ENCODE data around the gene EYS. TPM values are rescaled to one million over a fixed set of nuclear protein-coding genes. Genes with fewer than 3 reads are reported as not detected.

The EYS gene
- total RNA-seq, 1 donor from 2014 or later, result 0.08 TPM

DNA sequence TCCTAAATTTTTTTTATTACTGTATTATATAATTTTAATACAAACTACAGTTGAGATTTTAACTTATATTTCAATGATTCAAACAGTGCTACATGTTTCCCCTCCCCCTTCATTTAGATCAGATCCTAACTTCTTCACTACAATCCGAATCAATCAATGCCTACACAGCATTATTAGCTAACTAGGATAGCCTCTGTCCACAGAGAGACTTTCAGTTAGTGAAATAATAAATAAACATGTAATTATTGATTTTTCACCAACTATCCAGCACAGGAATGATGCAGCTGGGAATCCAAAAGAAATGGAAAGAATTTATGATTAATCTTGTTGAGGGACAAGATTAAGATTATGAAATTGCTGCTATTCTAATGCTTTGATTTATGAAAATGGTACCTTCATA is 1907.7 kb downstream of the EYS start:
- no peak overlapping the region for H3K4me3 ChIP-seq
- intact Hi-C loops (cut with micrococcal nuclease), result no loop called here
- H3K27me3 ChIP-seq (ENCODE audit: low read depth), result peaks cover 4% of the 10 kb centered on the region
- TF ChIP-seq, protein P1, sequence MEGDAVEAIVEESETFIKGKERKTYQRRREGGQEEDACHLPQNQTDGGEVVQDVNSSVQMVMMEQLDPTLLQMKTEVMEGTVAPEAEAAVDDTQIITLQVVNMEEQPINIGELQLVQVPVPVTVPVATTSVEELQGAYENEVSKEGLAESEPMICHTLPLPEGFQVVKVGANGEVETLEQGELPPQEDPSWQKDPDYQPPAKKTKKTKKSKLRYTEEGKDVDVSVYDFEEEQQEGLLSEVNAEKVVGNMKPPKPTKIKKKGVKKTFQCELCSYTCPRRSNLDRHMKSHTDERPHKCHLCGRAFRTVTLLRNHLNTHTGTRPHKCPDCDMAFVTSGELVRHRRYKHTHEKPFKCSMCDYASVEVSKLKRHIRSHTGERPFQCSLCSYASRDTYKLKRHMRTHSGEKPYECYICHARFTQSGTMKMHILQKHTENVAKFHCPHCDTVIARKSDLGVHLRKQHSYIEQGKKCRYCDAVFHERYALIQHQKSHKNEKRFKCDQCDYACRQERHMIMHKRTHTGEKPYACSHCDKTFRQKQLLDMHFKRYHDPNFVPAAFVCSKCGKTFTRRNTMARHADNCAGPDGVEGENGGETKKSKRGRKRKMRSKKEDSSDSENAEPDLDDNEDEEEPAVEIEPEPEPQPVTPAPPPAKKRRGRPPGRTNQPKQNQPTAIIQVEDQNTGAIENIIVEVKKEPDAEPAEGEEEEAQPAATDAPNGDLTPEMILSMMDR (IDR thresholded peaks at IDR 0.05; ENCODE audit: borderline replicate concordance), result no peak
- no peak overlapping the region for H3K27ac ChIP-seq (replicated peaks)
- no peaks in the 10 kb centered on the region for H3K4me1 ChIP-seq
- no peaks in the 10 kb centered on the region for H3K36me3 ChIP-seq
- no peaks in the 10 kb centered on the region for H3K9me3 ChIP-seq (replicated peaks)
- no peak for DNase-seq

DNA sequence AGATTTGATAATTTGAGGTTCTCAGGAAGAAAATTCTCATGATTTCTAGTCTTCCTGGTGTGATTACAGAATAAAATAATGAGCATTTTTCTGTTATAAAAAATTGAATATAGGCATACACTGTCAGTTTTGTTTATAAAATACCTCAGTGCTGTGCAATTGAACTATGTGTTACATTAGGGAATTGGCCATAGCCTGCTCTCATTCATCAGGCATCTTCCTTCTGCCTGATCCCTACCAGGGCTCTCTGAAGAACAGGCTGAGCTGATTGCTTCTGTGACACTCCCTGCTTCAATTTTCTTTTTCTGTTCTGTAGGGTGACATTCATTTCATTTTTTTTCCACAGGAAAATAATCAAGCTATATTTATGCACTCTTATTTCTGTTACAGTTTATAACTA is 1908.6 kb downstream of the EYS start:
- Histone ChIP-seq H3K27me3 (ENCODE audit: low read depth) (peaks cover 4% of the 10 kb centered on the region), H3K4me1 (no peaks in the 10 kb centered on the region), H3K4me3 (no peak overlapping the region), H3K36me3 (no peaks in the 10 kb centered on the region), H3K27ac (replicated peaks) (no peak overlapping the region), H3K9me3 (replicated peaks) (no peaks in the 10 kb centered on the region)
- intact Hi-C loops (cut with micrococcal nuclease), result no loop called here
- TF ChIP-seq, protein P1 (IDR thresholded peaks at IDR 0.05; ENCODE audit: borderline replicate concordance), result no peak
- DNase-seq, result no peak

DNA sequence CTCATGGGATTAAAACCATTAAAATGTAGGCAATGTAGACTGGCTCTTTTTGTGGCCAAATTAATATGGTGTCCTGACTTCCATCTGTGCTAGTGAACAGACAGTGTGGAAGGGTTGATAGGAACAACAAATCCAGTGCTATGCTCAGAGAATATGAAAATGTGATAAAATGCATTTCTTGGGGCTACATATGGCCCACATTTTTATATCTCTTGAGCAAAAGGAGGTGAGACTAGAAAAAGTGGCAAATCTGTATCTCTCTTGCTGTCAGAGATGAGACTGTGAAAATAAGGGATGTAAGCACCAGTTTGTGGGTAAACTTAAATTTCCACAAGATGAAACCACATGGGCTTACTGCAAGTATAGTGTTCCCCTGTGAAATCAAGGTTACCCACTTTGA is 1909.3 kb downstream of the EYS start:
- H3K36me3 ChIP-seq, result no peaks in the 10 kb centered on the region
- no peaks in the 10 kb centered on the region for H3K4me1 ChIP-seq
- no peaks in the 10 kb centered on the region for H3K9me3 ChIP-seq (replicated peaks)
- intact Hi-C loops (cut with micrococcal nuclease), result no loop called here
- H3K27me3 ChIP-seq (ENCODE audit: low read depth), result peaks cover 4% of the 10 kb centered on the region
- DNase-seq, result no peak
- H3K27ac ChIP-seq (replicated peaks), result no peak overlapping the region
- TF ChIP-seq, protein P1 (IDR thresholded peaks at IDR 0.05; ENCODE audit: borderline replicate concordance), result no peak
- no peak overlapping the region for H3K4me3 ChIP-seq

DNA sequence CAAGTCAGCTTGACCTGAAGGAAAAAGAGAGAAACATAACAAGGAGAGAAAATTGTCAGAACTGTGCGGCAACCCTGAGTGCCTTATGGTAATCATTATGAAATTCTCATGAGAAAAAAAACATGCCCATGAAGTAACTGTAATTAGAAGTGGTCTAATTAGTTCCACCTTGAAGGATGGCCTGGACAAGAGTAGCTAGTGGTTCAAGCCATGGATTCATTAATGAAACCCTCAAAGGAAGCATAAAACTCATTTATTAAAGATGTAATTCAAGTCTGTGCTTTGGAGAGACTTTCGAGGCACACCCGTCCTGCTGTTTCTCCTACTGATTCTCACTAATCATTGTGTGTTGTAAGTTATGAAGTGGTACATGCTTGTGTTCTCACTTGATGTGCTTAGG is 1911.2 kb downstream of the EYS start:
- Histone ChIP-seq H3K27me3 (ENCODE audit: low read depth) (peaks cover 4% of the 10 kb centered on the region), H3K9me3 (replicated peaks) (no peaks in the 10 kb centered on the region), H3K4me1 (no peaks in the 10 kb centered on the region), H3K27ac (replicated peaks) (no peak overlapping the region), H3K36me3 (no peaks in the 10 kb centered on the region), H3K4me3 (no peak overlapping the region)
- DNase-seq, result no peak
- TF ChIP-seq, protein P1 (IDR thresholded peaks at IDR 0.05; ENCODE audit: borderline replicate concordance), result no peak
- intact Hi-C loops (cut with micrococcal nuclease), result no loop called here

DNA sequence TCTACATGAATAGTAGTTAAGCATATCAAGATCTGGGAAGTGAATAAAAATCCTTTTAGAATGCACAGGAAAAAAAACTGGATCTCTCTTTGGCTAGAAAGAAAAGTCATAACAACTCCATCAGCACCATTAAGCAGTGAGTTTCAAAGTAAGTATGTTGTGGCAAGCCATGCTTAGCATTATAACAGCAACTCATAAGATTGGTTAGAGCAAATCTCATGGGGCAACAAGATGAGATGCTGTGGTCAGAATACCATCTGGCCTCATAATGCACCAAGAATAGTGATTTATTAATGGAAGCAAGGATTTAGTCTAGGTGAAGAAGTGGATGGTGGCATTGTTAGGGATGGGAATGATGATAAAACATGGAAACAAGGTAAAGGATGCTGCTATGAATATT is 1912.0 kb downstream of the EYS start:
- TF ChIP-seq, protein P1 (IDR thresholded peaks at IDR 0.05; ENCODE audit: borderline replicate concordance), result no peak
- Histone ChIP-seq H3K4me1 (no peaks in the 10 kb centered on the region), H3K9me3 (replicated peaks) (no peaks in the 10 kb centered on the region), H3K27me3 (ENCODE audit: low read depth) (no peaks in the 10 kb centered on the region), H3K27ac (replicated peaks) (no peak overlapping the region), H3K36me3 (no peaks in the 10 kb centered on the region), H3K4me3 (no peak overlapping the region)
- no peak for DNase-seq
- intact Hi-C loops (cut with micrococcal nuclease), result no loop called here

Data from left ventricle myocardium inferior (tissue), 1 donor.